Hepatocyte (in vitro differentiated cells): ENCODE results near the gene TTC34. TPM values are rescaled to one million over a fixed set of nuclear protein-coding genes. Genes with fewer than 3 reads are reported as not detected.

Experiments used
- DNase-seq: peaks from one replicate; pipeline ENCODE4 v3.0.0-alpha.2; 2016; ENCODE audit warnings: low spot score
- H2AFZ ChIP-seq: fragments of 200-600 bp; sonication (generic); 2 replicates; pipeline ENCODE4 v1.6.0; 2016; ENCODE audit warnings: antibody characterized with exemption, mild to moderate bottlenecking
- H3K27ac ChIP-seq: fragments of 200-600 bp; sonication (generic); 2 replicates; pipeline ENCODE4 v1.5.1; 2016; ENCODE audit warnings: mild to moderate bottlenecking
- H3K27me3 ChIP-seq: fragments of 200-600 bp; sonication (generic); 2 replicates; pipeline ENCODE4 v1.6.1; 2016
- H3K36me3 ChIP-seq: fragments of 200-600 bp; sonication (generic); replicated peaks from 2 replicates; pipeline ENCODE4 v1.5.1; 2016; ENCODE audit warnings: low read depth; ENCODE audit not compliant: insufficient read depth
- H3K4me1 ChIP-seq: fragments of 200-600 bp; sonication (generic); 2 replicates; pipeline ENCODE4 v1.5.1; 2016; ENCODE audit warnings: mild to moderate bottlenecking, moderate library complexity; ENCODE audit not compliant: insufficient read depth
- H3K4me2 ChIP-seq: fragments of 200-600 bp; sonication (generic); 2 replicates; pipeline ENCODE4 v1.6.0; 2016
- H3K4me3 ChIP-seq: fragments of 200-600 bp; sonication (generic); 2 replicates; pipeline ENCODE4 v1.5.1; 2016; ENCODE audit warnings: mild to moderate bottlenecking
- H3K79me2 ChIP-seq: fragments of 200-600 bp; sonication (generic); 2 replicates; pipeline ENCODE4 v1.6.0; 2017; ENCODE audit warnings: mild to moderate bottlenecking
- H3K9me2 ChIP-seq: fragments of 200-600 bp; sonication (generic); replicated peaks from 2 replicates; pipeline ENCODE4 v1.6.0; 2017; ENCODE audit warnings: mild to moderate bottlenecking; ENCODE audit not compliant: insufficient read depth
- H3K9me3 ChIP-seq: fragments of 200-600 bp; sonication (generic); 2 replicates; pipeline ENCODE4 v1.5.1; 2016; ENCODE audit warnings: low read depth, mild to moderate bottlenecking
- H4K20me1 ChIP-seq: fragments of 200-600 bp; sonication (generic); 2 replicates; pipeline ENCODE4 v1.6.0; 2016; ENCODE audit warnings: mild to moderate bottlenecking; ENCODE audit not compliant: insufficient read depth, poor library complexity, severe bottlenecking
- EZH2 ChIP-seq: fragments of 200-600 bp; sonication (generic); IDR thresholded peaks from 2 replicates; pipeline ENCODE4 v1.6.1; 2016; ENCODE audit warnings: antibody characterized with exemption, mild to moderate bottlenecking, borderline replicate concordance
- EZH2phosphoT487 ChIP-seq: fragments of 200-600 bp; sonication (generic); IDR thresholded peaks from one replicate; pipeline ENCODE4 v1.6.1; 2018; ENCODE audit warnings: antibody characterized with exemption, mild to moderate bottlenecking, low read depth, moderate library complexity; ENCODE audit not compliant: unreplicated experiment, severe bottlenecking
- WGBS: methylation state at CpG from one replicate; pipeline ENCODE4 v1.1.6; 2016; ENCODE audit warnings: low lambda C conversion rate; ENCODE audit errors: missing lambda C conversion rate; 5-methylcytosine and 5-hydroxymethylcytosine counted together
- polyA plus RNA-seq: library from polyadenylated mRNA; unstranded; fragments of >200 nt; fragmentation: Nextera tagmentation; extraction: Ambion mirVana; gene quantifications from 2 replicates; pipeline ENCODE4 v1.2.1, GENCODE V29; 2016
- total RNA-seq: library from RNA; depleted of rRNA; stranded (reverse); fragments of >200 nt; gene quantifications from 2 replicates; pipeline ENCODE4 v1.2.3, GENCODE V29; 2014
- TF ChIP-seq, protein P1 (sequence below): fragments of 200-600 bp; sonication (generic); IDR thresholded peaks from 2 replicates; pipeline ENCODE4 v1.5.1; 2016; ENCODE audit warnings: antibody characterized with exemption, mild to moderate bottlenecking; ENCODE audit not compliant: poor library complexity

Gene TTC34
- total and polyA plus RNA-seq, 2 experiments from 2014 or later, result 0.13 to 0.33 TPM

DNA sequence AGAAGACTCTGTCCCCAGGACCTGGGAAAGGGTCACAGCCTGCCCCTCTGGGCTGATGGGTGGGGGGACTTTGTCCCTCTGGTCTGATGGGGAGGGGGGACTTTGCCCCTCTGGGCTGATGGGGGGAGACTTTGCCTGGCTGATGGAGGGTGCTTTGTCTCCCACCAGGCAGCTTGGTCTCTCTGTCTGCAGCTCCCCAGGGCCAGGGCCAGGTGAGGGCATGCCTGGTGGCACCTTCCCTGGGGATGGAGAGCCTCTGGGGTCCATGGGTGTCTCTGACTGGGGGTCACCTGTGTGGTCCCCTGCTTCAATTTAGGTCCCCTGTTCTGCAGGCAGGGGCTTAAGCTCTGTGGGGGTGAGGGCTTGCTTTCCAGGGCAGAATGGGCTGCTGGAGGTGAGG, 23.5 kb upstream of the TTC34 start:
- DNase-seq, result no peak
- TF ChIP-seq EZH2, result no peak
- no peak for TF ChIP-seq EZH2phosphoT487
- TF ChIP-seq, protein P1, sequence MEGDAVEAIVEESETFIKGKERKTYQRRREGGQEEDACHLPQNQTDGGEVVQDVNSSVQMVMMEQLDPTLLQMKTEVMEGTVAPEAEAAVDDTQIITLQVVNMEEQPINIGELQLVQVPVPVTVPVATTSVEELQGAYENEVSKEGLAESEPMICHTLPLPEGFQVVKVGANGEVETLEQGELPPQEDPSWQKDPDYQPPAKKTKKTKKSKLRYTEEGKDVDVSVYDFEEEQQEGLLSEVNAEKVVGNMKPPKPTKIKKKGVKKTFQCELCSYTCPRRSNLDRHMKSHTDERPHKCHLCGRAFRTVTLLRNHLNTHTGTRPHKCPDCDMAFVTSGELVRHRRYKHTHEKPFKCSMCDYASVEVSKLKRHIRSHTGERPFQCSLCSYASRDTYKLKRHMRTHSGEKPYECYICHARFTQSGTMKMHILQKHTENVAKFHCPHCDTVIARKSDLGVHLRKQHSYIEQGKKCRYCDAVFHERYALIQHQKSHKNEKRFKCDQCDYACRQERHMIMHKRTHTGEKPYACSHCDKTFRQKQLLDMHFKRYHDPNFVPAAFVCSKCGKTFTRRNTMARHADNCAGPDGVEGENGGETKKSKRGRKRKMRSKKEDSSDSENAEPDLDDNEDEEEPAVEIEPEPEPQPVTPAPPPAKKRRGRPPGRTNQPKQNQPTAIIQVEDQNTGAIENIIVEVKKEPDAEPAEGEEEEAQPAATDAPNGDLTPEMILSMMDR, result no peak
- H3K27me3 ChIP-seq, result no peaks in the 10 kb centered on the region
- H4K20me1 ChIP-seq, result no peaks in the 10 kb centered on the region
- no peak overlapping the region for H3K4me3 ChIP-seq
- no peaks in the 10 kb centered on the region for H3K36me3 ChIP-seq
- H2AFZ ChIP-seq, result no peak overlapping the region
- H3K4me2 ChIP-seq, result no peak overlapping the region
- H3K79me2 ChIP-seq, result no peaks in the 10 kb centered on the region
- no peak overlapping the region for H3K27ac ChIP-seq
- H3K9me3 ChIP-seq, result no peaks in the 10 kb centered on the region
- H3K9me2 ChIP-seq, result no peaks in the 10 kb centered on the region
- no peaks in the 10 kb centered on the region for H3K4me1 ChIP-seq

DNA sequence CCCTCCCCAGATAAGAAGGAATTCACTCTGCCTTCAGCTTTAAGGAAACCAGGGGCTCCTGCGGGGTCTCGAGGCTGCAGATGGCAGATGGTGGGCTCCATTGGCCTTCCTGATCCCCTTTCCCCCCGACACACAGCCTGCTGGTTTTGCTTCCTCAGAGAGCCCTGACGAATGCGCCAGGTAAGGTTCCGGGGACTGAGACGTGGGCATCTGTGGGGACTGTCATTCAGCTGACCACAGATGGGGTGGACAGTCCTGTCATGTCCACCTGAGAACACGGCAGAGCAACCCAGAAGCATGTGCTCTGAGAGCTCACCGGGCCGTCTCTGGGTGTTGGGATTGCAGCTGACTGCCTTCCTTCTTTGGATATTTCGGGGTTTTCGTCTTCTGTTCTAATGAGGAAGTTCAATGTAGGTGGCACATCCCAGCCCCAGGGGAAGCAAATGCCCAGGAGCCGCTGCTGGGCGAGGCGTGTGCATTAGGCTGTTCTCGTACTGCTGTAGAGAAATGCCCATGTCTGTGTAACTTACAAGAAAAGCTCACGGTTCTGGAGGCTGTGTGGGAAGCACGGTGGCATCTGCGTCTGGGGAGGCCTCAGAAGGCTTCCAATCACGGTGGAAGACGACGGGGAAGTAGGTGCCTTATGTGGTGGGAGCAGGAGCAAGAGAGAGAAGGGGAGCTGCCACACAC, 22.6 kb upstream of the TTC34 start:
- TF ChIP-seq EZH2, result no peak
- no peak for TF ChIP-seq EZH2phosphoT487
- TF ChIP-seq, protein P1, result no peak
- Histone ChIP-seq H4K20me1 (no peaks in the 10 kb centered on the region), H3K79me2 (no peaks in the 10 kb centered on the region), H2AFZ (no peak overlapping the region), H3K36me3 (no peaks in the 10 kb centered on the region), H3K9me2 (no peaks in the 10 kb centered on the region), H3K4me2 (no peak overlapping the region), H3K27me3 (no peaks in the 10 kb centered on the region), H3K4me3 (no peak overlapping the region), H3K4me1 (no peaks in the 10 kb centered on the region), H3K27ac (no peak overlapping the region), H3K9me3 (no peaks in the 10 kb centered on the region)
- DNase-seq, result no peak
- WGBS, result 87% methylated on average over 22 of the region's 22 CpGs

DNA sequence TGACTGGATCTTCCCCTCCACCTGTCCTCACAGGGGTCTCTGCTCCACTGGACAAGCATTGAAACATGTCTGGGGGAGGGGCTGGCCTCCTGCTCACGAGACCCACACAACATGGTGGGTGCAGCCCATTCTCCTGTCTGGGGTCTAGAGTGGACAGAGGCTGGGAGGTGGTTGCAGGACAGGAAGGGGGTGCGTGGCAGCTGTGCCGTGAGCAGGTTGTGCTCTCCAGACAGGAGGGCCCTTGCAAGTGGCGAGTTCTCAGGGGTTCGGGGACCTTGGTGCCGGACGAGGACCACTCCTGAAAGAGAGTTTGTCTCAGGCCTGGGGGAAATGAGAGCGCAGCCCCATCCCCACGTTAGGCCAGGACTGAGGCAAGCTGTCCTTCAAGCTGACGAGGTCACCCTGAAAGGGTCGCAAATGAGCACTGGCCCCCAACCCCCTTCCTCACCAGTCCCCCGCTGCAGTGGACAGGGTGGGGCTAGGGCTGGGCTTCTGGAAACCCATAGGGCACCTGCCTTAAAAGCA, 21.2 kb upstream of the TTC34 start:
- Histone ChIP-seq H2AFZ (no peak overlapping the region), H3K4me3 (no peak overlapping the region), H3K9me2 (no peaks in the 10 kb centered on the region), H3K4me2 (no peak overlapping the region), H3K4me1 (no peaks in the 10 kb centered on the region), H3K36me3 (no peaks in the 10 kb centered on the region), H3K27me3 (no peaks in the 10 kb centered on the region), H3K27ac (no peak overlapping the region), H4K20me1 (no peaks in the 10 kb centered on the region), H3K9me3 (no peaks in the 10 kb centered on the region), H3K79me2 (no peaks in the 10 kb centered on the region)
- no peak for DNase-seq
- TF ChIP-seq EZH2 (no peak), EZH2phosphoT487 (no peak)
- TF ChIP-seq, protein P1, result no peak
- 89% methylated on average over 12 of the region's 12 CpGs for WGBS
